ENCODE results near the gene AK8.

AK8 gene

GRCh38 chr9:132853482-132853881 lies 24.6 kb downstream of the AK8 start:
- TF ChIP-seq, protein P1, sequence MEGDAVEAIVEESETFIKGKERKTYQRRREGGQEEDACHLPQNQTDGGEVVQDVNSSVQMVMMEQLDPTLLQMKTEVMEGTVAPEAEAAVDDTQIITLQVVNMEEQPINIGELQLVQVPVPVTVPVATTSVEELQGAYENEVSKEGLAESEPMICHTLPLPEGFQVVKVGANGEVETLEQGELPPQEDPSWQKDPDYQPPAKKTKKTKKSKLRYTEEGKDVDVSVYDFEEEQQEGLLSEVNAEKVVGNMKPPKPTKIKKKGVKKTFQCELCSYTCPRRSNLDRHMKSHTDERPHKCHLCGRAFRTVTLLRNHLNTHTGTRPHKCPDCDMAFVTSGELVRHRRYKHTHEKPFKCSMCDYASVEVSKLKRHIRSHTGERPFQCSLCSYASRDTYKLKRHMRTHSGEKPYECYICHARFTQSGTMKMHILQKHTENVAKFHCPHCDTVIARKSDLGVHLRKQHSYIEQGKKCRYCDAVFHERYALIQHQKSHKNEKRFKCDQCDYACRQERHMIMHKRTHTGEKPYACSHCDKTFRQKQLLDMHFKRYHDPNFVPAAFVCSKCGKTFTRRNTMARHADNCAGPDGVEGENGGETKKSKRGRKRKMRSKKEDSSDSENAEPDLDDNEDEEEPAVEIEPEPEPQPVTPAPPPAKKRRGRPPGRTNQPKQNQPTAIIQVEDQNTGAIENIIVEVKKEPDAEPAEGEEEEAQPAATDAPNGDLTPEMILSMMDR (IDR thresholded peaks at IDR 0.05; ENCODE audit: low read depth, low read length): no peak
- no peak overlapping the region for H3K4me3 ChIP-seq (ENCODE audit: low read depth, low read length)
- DNase-seq: no peak
- no peaks in the 10 kb centered on the region for H3K9me3 ChIP-seq
- H3K27me3 ChIP-seq: no peaks in the 10 kb centered on the region
- 0 out of 2 replicates have a peak, but pooled peaks cover 2% of the 10 kb centered on the region for H3K4me1 ChIP-seq
- H3K36me3 ChIP-seq: no peaks in the 10 kb centered on the region

DNA sequence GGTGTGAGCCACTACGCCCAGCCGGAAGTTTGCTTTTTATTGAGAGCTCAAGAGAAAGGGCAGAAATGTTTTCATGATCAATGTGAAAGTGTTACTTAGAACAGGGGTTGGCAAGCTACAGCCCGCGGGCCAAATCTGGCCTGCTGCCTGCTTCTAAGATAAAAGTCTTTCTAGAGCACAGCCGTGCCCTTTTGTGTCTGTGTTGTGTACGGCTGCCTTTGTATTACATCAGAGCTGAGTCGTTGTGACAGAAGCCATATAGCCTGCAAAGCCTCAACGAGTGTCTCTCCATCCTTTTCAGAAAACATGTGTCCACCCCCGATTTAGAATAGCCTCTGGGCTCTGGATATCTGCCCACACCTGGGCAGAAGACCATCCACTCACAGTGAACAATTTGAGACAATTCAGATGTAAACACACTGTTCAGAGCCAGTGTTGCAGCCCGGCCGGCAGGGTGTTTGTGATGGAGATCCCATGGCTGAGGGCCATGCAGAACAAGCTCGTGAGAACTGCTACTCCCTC lies 28.8 kb downstream of the AK8 start:
- H3K36me3 ChIP-seq: no peaks in the 10 kb centered on the region
- H3K27me3 ChIP-seq: no peaks in the 10 kb centered on the region
- TF ChIP-seq, protein P1 (IDR thresholded peaks at IDR 0.05; ENCODE audit: low read depth, low read length): no peak
- H3K4me3 ChIP-seq (ENCODE audit: low read depth, low read length): peak overlapping the region; percentile 43
- DNase-seq: peak; percentile 61
- H3K4me1 ChIP-seq: 0 out of 2 replicates have a peak, but pooled peaks cover 2% of the 10 kb centered on the region
- no peaks in the 10 kb centered on the region for H3K9me3 ChIP-seq

DNA sequence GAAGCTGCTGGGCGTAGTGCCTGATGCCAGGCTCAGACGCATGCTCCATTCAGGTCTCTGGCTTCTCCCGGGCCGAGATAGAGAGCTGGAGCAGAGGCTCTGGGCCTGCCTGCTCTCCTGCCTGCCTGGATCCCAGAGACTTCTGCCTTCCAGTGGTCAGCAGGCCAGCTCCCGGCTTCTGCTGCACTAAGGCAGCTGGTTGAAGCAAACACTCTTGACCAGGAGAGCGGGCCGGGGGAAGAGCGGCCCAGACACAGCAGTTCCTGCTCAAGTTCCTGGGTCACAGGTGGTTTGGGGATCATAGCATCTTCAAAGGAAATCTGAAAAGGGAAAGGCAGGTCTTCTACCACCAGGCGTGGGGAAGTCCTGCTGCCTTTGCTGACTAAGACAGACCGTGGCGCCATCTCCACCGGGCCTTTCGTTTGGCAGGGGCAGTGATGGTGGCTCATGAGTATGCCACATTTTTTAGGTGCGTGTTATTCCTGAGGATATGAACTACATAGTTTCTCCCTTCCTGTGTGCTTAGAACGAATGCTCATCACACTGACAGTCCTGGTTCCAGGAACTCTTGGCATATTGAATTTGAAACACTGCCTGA lies 31.1 kb downstream of the AK8 start:
- H3K4me1 ChIP-seq: 0 out of 2 replicates have a peak, but pooled peaks cover 2% of the 10 kb centered on the region
- H3K27me3 ChIP-seq: no peaks in the 10 kb centered on the region
- H3K36me3 ChIP-seq: no peaks in the 10 kb centered on the region
- no peaks in the 10 kb centered on the region; the same call in 1 of the 2 replicates for H3K9me3 ChIP-seq
- TF ChIP-seq, protein P1 (IDR thresholded peaks at IDR 0.05; ENCODE audit: low read depth, low read length): no peak
- no peak for DNase-seq
- no peak overlapping the region for H3K4me3 ChIP-seq (ENCODE audit: low read depth, low read length)

- Histone ChIP-seq H3K4me1 (0 out of 2 replicates have a peak, but pooled peaks cover 2% of the 10 kb centered on the region), H3K27me3 (no peaks in the 10 kb centered on the region), H3K36me3 (no peaks in the 10 kb centered on the region), H3K4me3 (ENCODE audit: low read depth, low read length) (no peak overlapping the region), H3K9me3 (no peaks in the 10 kb centered on the region; the same call in 1 of the 2 replicates)
- DNase-seq: peak; percentile 43
- TF ChIP-seq, protein P1 (IDR thresholded peaks at IDR 0.05; ENCODE audit: low read depth, low read length): no peak
Observed at GRCh38 chr9:132846109-132846917, 31.8 kb downstream of the AK8 start.

DNA sequence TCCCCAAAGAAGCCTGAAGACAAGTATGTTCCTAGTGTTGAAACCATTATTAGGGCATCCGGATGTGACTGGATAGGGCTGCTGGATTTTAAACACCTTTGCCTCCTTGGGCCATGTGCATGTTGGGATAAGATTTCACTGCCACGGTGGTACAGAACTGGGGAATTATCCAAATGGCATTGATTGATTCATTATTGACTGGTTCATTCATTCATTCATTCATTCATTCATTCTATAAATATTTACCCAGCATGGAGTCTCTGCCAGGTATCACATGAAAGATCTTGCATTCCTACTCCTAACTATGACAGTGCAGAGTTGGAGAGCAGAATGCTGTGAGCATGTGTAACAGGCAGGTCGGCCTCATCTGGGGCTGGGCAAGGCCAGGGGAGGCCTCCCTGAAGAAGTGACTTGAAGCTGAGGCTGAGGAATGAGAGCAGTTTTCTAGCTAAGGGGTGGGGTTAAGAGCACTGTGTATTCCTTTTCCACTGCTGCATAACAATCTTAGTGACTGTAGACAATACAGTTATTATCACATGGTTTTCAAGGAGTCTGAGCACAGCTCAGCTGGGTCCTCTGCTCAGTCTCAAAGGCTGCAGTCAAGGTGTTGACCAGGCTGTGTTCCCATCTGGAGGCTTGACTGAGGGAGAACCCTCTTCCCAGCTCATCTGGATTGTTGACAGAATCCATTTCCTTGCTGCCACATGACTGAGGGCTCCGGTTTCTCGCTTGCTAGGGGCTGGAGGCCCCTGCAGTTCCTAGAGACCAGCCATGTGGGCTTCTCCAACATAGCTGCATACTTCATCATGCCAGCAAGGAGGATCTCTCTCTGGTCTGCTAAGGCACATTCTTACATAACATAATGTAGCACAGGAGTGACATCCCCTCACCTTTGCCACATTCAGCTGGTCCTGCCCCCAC lies 35.7 kb downstream of the AK8 start:
- DNase-seq: no peak
- TF ChIP-seq, protein P1 (IDR thresholded peaks at IDR 0.05; ENCODE audit: low read depth, low read length): no peak
- H3K4me3 ChIP-seq (ENCODE audit: low read depth, low read length): no peak overlapping the region
- H3K36me3 ChIP-seq: no peaks in the 10 kb centered on the region
- no peaks in the 10 kb centered on the region for H3K27me3 ChIP-seq
- no peaks in the 10 kb centered on the region; the same call in 1 of the 2 replicates for H3K9me3 ChIP-seq
- H3K4me1 ChIP-seq: no peaks in the 10 kb centered on the region
